HG03457 (cell line): Measurements from ENCODE around the gene SHMT1.
"Not testable (repeated sequence)": the region's sequence is repeated elsewhere in the genome, so short reads cannot be mapped to it uniquely, and the experiment has no call there.

Experiments
- ATAC-seq: cut with Tn5 transposase; IDR thresholded peaks from one replicate; pipeline ENCODE4 v1.9.1; 2021; ENCODE audit warnings: moderate number of reproducible peaks; ENCODE audit not compliant: unreplicated experiment

SHMT1 gene

DNA sequence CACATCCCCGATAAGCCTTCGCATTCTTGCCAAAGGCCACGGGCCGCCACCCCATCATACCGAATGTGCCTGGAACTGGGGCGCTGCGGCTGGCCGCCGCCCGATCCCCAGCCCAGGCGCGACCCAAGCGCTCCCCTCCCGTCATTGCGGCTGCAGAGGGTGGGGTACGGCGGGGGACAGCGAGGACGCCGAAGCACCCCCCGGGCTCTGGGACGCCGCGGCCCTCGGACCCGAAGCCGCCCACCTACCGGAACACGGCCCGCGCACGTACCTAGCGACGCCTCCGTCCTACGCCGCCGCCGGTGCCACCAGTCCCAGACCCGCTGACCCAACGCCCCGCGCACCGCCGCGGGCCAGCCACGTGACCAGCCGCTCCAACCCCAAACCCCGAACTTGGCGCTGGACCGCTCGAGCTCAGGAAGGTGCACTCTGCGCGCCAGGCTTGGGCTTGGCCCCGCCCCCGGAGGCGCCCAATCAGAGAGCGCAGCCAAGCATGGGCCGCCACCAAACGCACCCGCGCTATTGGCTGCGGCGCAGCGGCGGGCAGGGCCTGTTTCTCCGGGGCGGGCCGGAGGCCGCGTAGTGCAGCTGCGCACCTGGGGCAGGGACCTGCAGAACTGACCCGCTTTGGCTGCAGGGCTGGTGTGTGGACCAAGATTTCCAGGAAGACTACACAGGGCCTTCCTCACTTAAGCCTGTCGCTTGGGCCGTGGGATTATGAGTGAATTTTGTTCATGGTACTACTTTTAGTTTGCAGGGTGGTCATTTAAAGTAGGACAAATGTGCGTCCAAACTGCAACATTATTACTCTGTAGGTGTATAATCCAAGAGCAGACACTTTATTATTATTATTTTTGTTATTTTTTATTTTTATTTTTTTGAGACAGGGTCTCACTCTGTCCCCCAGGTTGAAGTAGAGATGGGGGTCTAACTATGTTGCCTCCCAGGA, at the start of gene SHMT1:
TSS of gene SHMT1 (minus strand) at position 450 of the 949 bp plus-strand sequence. CDS start 7,569 bp downstream, outside the sequence.
- peak; percentile 85 for ATAC-seq

- not testable (repeated sequence) for ATAC-seq
Measured at GRCh38 chr17:18412001-18412538, 48.7 kb upstream of the SHMT1 start.

GRCh38 chr17:18411377-18411864, 48.1 kb upstream of the SHMT1 start:
- ATAC-seq: not testable (repeated sequence)

DNA sequence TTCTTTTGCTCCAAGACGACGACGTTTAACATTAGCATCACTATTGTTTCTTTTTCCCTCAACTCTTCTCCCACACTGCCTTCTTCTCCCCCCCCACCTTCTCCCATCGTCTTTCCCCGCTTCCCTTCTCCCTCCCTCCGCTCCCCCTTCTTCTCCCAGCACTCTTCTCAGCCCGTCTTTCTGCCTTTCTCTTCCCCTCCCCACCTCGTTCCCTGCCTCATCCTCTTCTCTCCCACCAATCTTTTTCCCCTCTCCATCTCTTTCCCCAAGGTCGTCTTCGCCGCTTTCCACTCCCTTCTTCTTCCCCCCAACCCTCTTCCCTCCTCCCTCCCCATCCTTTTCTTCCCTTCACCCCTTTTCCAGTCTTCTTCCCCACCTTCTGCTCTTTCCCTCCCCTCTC, 47.4 kb upstream of the SHMT1 start:
- ATAC-seq: not testable (repeated sequence)

- not testable (repeated sequence) for ATAC-seq
Measured at GRCh38 chr17:18409321-18409720, 46.0 kb upstream of the SHMT1 start.

GRCh38 chr17:18408906-18409305, 45.6 kb upstream of the SHMT1 start:
- not testable (repeated sequence) for ATAC-seq

DNA sequence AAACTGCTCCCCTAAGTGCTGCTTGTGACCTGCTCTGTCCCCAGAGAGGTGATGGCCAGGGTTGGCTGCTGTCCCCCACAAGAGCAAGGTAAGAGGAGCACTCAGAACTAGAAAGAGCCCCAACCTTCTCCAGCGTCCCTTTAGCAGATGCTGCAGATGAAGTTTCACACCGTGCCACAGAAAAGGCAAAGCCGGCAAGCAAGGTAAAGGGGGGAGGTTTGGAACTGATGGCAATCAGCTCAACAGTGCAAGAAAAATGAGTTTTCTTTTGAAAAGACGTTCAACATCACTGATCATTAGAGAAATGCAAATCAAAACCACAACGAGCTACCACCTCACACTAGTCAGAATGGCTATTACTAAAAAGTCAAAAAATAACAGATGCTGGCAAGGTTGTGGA, 40.3 kb upstream of the SHMT1 start:
- not testable (repeated sequence) for ATAC-seq

- not testable (repeated sequence) for ATAC-seq
Measured at GRCh38 chr17:18403166-18403565, 39.8 kb upstream of the SHMT1 start.

DNA sequence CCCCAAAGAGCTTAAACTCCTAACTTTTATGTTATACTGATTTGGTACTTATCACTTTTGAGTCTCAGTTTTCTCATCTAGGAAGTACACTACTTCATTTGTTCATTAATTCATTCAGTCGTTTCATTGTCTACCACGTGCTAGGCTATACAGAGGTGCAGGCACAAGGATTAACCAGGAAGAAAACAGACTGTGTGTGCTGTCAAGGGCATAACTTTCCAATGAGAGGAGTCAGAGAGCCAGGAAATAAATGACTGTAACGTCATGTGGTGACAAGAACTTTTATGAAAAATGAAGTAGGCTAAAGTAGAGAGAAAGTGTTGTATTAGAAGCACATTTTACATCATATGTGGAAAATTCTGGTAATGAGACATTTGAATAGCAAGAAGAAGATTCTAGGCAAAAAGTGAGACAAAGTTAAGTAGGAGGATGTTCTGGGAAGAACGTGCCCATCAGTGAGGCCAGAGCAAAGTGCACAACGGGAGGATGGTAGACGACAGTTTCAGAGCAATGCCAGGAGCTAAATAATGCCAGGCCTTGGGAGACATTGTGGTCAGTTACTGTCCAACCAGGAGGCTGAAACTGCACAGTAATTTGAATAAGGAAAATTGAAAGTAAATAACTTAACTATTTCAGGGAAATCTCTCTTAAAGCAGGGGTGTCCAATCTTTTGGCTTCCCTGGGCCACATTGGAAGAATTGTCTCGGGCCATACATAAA, 38.7 kb upstream of the SHMT1 start:
- not testable (repeated sequence) for ATAC-seq

DNA sequence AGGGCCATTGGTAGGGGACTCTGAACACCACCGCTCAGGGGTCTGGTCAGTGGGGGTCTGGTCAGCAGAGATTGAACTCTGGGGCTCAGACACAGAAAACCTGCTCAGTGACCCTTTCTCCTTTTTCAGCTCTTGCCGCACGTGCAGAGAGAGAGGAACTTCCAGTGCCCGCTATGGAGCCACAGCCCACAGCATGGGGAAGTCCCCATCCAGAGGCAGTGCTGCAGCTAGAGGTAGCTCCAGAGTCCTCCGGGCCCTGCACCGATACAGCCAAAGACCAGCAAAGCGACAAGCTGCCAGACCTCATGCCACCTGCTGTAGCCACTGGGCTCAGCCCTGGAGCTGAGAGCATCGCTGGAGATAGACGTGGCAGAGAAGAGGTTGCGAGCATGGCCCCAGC, 25.4 kb upstream of the SHMT1 start:
- ATAC-seq: not testable (repeated sequence)

DNA sequence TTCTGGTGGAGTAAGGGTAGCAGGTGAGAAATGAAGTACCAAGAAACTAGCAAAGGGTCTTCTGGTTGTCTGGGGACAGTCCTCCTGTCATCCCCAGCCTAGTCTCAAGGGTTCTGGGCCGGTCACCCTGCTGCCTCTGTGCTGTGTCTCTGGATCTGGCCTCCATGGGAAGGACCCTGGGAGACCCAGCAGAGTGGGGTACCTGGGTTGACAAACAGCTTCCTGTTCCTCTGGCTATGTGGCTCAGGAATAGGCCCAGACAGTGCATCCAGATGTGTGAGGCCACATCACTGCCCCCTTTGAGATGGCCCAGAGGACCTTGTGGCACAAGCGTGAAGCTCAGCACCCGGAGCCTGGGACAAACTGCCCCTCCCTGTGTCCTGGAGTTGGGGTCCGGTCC, 24.9 kb upstream of the SHMT1 start:
- not testable (repeated sequence) for ATAC-seq

DNA sequence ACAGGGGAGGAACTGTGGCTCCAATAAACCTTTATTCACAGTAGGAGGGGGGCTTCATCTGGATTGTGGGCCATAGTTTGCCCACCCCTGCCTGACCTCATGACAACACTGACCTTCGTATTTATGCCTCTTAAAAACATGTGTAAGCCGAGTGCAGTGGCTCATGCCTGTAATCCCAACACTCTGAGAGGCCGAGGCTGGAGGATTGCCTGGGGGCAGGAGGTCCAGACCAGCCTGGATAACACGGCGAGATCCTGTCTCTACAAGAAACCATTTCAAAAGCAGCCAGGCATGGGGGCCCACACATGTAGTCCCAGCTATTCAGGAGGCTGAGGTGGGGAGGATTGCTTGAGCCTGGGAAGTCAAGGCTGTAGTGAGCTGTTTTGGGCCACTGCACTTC, 24.2 kb upstream of the SHMT1 start:
- ATAC-seq: not testable (repeated sequence)

DNA sequence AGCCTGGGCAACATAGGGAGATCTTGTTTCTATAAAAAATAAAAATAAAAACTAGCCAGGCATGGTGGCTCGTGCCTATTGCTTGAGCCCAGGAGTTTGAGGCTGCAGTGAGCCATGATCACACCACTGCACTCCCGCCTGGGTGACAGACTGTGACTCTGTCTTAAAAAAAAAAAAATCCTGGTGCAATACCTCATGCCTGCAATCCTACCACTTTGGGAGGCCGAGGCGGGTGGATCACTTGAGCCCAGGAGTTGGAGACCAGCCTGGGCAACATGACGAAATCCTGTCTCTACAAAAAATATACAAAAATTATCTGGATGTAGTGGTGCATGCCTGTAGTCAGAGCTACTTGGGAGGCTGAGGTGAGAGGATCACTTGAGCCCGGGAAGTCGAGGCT, 20.9 kb upstream of the SHMT1 start:
- not testable (repeated sequence) for ATAC-seq

DNA sequence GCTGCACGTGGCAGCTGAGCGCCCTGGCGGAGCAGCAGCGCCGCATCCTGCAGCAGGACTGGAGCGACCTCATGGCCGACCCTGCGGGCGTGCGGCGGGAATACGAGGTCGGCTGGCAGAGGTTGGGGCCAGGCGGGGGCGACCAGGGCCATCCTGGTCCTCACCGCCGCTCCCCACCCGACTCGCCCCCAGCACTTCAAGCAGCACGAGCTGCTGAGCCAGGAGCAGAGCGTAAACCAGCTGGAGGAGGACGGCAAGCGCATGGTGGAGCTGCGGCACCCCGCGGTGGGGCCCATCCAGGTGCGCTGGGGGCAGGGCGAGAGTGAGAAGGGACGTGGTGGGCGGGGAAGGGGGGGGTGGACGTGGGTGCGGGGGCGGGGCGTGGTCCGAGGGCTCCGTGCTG, 19.7 kb upstream of the SHMT1 start:
- ATAC-seq: not testable (repeated sequence)

DNA sequence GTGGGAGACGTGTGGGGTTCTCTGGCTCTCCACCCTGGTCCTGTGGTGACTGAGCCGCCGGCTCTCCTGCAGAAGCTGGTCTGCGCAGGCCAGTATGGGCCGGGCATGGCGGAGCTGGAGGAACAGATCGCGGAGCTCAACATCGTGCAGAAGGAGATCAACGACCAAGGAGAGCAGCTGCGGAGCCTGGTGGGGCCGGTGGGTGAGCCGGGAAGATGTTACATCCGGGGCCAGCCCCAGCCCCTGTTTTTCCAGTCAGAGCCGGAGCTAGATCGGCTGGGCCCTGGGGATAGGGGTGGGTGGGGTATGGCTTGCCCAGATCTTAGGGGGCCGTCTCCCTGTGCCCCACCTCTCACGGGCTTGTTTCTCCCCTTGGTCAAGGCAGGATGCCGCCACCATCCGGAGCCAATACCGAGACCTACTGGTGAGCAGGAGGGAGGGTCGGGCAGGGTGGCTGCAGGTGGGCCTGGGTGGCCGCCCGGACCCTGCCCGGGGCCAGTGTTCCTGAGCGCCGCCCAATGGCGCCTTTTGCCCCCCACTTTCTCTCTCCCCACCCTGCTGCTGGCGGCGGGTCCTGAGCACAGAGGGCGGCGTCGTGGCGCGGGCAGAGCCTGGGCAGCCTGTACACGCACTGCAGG, 19.2 kb upstream of the SHMT1 start:
- no peak for ATAC-seq

GRCh38 chr17:18381953-18382245, 18.5 kb upstream of the SHMT1 start:
- ATAC-seq: no peak

DNA sequence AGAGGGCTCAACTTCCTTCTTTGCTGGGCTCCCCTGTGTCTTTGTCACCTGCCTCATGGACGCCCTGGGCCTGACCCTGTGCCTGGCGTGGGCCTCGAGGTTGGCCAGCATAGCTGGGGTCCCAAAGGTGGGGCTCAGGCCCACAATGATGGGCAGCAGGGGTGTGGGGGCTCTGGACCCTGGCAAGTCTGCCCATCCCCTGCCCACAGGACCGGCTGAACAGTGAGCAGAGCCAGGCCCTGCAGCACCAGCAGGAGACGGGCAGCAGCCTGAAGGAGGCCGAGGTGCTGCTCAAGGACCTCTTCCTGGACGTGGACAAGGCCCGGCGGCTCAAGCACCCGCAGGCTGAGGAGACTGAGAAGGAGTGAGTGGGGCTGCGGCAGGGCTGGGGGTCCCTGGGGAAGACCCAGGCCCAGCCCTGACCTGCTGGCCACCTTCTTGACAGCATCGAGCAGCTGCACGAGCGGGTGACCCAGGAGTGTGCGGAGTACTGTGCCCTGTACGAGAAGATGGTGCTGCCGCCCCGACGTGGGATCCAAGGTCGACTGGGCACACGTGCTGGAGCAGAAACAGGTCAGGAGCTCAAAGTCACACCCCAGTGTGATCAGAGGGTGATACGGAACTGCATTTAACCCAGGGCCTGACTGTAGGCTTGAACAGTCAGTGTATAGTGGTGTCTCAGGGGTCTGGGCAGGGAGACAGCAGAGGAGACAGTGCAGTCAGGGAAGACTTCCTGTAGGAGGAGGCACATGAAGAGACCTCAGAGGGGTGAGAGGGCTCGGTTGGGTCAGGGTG, 18.0 kb upstream of the SHMT1 start:
- ATAC-seq: no peak

DNA sequence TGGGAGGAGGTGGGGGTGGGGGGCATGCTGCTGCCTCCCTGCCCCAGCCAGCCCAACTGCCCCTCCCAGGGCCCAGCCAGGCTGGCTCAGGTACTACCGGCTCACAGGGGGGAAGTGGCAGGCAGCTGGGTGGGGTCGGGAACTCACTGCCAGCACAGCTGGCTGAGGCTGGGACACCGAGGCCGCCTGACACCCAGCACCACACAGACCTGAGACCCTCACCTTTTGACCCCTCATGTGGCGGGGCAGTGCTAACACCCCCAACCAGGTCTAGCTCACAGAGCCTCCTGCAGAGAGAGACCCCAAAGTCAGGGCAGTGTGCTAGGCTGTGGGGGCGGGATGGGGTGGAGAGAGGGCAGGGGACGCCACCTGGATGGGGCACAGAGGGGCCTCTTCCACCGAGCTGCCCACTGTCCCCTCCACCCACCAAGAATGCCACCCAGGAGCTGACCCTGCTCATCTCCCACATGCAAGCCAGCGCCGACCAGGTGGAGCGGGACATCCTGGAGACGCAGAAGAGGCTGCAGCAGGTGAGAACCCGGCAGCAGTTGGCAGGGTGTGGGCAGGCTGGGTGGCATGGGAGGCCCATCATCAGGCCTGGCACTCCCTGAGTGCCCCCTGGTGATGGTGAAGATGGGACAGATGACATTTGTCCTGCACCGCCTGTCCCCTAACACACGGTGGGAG, 17.3 kb upstream of the SHMT1 start:
- no peak for ATAC-seq

DNA sequence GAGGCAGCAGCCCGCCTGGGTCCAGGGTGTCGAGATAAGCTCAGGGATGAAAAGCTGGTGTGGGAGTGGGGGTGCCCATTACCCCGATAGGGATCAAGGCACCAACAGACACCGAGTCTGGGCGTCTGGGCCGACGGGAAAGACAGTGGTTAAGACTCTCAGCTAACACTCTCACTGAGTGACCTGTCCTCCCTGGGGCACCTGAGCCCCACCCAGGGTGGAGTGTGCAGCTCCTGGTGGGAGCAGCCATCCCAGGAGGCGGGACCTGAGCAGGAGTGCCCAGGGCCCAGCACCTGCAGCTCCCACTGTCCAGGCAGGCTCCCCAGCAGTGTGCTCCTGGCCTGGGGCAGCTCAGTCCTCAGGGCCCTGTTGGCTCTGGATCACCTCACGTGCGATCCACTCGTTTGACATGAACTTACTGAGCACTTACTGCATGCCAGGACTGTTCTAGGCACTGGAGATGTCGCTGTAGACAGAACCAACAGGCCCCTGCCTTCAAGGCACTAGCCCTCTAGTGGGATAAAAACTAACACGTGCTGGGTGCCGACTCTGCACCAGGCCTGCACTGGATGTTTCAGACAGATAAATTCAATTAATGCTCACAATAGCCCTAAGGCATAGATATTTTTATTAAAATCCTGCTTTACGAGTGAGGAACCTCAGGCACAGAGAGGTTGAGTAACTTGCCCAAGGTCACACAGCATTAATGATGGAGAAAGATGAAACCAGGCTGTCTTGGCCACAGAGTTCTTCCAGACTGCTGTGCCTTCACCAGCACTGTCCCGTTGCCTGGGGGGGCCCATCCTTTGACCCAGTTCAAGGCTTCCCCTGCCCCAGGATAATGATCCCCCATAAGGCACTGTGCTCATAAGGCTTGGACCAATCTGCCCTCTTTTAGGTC, 16.1 kb upstream of the SHMT1 start:
- ATAC-seq: no peak
